HL-60/S4 treated with phorbol 12-myristate 13-acetate at 8.2 ng/mL for 4 days and 3 days (cell line): ENCODE results near the gene EHD4.

Experiments used
- in situ Hi-C: fragments of 300-500 bp; cut with MboI; formaldehyde crosslinking; loops from 2 replicates; pipeline ENCODE4 v1.15.0; 2022; ENCODE audit warnings: low sequenced_read_pairs

Gene EHD4

GRCh38 chr15:41941644-41942415 lies 30.5 kb downstream of the EHD4 start:
- in situ Hi-C loops = no loop called here

- in situ Hi-C loops = no loop called here
Measured at GRCh38 chr15:41940441-41940857, 31.9 kb downstream of the EHD4 start.

- in situ Hi-C loops = no loop called here
Measured at GRCh38 chr15:41939986-41940385, 32.4 kb downstream of the EHD4 start.

GRCh38 chr15:41937568-41937923 lies 34.8 kb downstream of the EHD4 start:
- in situ Hi-C loops = no loop called here

- in situ Hi-C loops = no loop called here
Measured at GRCh38 chr15:41936649-41937567, 35.4 kb downstream of the EHD4 start.

- in situ Hi-C loops = no loop called here
Measured at GRCh38 chr15:41936155-41936554, 36.2 kb downstream of the EHD4 start.

GRCh38 chr15:41935566-41936020 lies 36.8 kb downstream of the EHD4 start:
- in situ Hi-C loops = no loop called here

- in situ Hi-C loops = no loop called here
Measured at GRCh38 chr15:41934843-41935242, 37.5 kb downstream of the EHD4 start.

GRCh38 chr15:41933771-41934170 lies 38.6 kb downstream of the EHD4 start:
- in situ Hi-C loops = no loop called here

GRCh38 chr15:41933326-41933725 lies 39.0 kb downstream of the EHD4 start:
- in situ Hi-C loops = no loop called here

- in situ Hi-C loops = no loop called here
Measured at GRCh38 chr15:41932511-41933289, 39.7 kb downstream of the EHD4 start.

- in situ Hi-C loops = no loop called here
Measured at GRCh38 chr15:41932101-41932500, 40.3 kb downstream of the EHD4 start.

- in situ Hi-C loops = no loop called here
Measured at GRCh38 chr15:41930867-41931222, 41.5 kb downstream of the EHD4 start.

GRCh38 chr15:41930221-41930866 lies 42.0 kb downstream of the EHD4 start:
- in situ Hi-C loops = no loop called here

- in situ Hi-C loops = no loop called here
Measured at GRCh38 chr15:41928637-41929620, 43.4 kb downstream of the EHD4 start.

- in situ Hi-C loops = no loop called here
Measured at GRCh38 chr15:41928100-41928499, 44.3 kb downstream of the EHD4 start.

GRCh38 chr15:41927536-41927935 lies 44.8 kb downstream of the EHD4 start:
- in situ Hi-C loops = no loop called here

GRCh38 chr15:41926185-41927056 lies 45.9 kb downstream of the EHD4 start:
- in situ Hi-C loops = no loop called here
